Measurements from ENCODE around the gene KCP.
A peak's percentile ranks its signal among the peaks of the same experiment; 100 is the strongest.

The KCP gene

DNA sequence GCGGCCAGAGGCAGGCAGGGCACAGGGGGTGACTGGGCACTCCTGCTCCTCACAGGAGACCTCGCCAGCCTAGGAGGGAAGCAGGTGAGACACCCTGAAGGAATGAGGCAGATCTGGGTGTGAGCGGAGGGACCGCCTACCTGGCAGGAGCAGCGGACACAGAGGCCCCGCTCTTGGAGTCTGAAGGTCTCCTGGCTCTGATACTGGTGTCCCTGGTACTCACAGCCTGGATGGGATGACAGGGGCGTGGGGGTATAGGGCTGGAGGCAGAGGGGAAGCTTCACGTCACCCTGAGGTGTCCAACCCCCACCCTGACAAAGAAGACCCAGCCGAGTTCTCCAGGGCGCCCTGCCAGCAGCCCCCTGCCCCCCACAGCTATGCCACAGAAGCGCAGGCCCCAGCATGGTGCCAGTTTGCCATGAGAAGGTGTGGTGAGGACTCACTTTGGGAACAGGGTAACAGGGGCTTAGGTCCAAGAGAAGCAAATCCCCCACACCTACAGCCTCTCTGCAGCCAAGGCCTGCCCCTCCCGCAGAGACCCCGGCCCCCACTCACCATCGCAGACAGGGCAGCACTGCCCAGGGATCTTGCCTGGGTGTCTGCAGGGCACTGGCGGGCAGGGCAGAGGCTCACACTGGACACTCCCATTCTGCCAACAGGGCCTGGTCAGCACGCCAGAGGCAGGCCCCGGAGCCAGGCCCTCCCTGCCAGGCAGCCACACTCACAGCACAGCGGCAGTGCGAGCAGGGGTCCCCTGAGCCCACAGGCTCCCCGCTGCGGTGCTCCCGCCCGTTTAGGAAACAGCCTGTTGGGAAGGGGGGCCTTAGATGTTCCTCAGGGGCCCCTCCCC lies 17.0 kb downstream of the KCP start:
- DNase-seq = no peak
- intact Hi-C loops (cut with DNase I) = no loop called here

DNA sequence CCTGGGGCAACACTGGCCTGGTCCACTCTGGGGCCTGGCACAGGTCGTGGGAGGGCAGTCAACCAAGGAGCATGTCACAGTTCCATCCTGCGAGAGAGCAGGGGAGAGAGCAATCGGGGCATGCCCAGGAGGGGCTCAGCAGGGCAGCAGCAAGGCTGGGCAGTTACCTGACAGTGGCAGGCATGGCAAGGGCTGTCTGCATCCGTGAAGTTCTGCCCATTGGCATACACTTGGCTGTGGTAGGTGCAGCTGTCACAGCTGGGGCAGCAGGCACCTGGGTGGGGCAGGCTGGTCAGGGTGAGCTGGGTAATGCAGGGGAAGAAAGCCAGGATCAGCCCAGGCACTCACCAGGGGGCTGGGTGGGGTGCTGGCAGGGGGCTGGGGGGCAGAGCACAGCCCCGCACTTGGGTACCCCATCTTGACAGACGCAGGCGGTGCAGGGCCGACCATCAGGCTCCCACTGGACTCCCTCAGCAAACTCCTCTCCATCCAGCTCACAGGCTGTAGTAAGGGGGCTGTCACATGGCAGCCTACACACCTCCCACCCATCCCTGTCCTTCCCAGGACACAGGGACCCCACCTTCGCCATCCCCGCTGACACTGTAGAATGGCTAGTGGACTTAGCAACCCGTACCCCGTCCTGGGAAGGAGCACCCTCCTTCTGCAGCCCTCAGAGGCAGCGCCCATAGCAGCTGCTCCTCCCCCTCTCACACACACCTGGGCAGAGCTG lies 17.8 kb downstream of the KCP start:
- intact Hi-C loops (cut with DNase I) = no loop called here
- no peak for DNase-seq

DNA sequence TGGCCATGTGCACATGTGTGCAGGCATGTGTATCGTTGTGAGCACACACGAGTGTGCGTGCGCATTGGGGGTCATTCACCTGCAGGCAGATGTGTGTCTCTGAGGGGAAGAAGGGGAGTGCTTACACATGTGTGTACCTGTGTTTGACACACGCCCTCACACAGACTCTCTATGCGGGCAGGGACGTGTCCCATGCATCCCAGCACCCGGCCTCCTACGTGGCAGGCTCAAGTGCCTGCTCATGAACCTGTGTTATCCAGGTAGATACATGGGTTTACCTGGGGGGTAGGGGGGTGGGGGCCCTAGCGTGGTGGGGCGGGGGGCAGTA lies 18.6 kb downstream of the KCP start:
- no peak for DNase-seq
- intact Hi-C loops (cut with DNase I) = no loop called here

DNA sequence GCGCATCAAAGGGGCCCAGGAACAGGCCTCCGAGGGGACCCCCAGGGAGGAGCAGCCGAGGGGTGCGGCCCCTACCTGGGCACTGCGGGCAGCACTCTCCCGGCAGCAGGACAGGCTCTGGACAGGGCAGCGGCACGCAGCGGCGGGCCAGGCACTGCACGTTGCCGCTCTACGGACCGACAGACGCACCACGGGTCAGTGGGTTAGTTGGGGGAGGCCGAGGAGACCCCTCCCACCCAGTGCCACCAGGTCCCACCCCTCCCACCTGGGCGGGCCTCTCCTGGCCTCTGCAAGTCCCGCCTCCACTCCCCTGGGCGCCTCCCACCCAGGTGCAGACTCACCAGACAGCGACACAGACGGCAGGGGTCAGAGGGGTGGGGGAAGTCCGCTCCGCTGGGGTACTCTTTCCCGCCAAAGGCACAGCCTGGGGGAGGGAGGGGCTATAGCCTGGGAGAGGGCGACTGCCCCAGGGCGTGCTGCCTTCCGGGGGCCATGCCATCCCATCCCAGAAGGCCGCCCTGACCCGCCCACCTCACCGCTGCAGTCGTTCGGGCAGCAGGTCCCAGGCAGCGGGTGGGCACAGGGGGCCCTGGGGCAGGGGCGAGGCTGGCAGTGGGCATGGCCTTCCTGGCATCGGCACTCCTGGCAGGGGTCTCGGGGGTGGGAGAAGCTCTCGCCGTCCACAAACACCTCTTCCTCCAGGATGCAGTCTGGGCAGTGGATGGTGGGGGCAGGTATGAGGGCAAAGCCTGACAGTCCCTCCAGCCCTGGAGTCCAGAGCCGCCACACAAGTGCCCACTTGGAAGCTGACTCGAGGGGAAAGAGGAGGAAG lies 19.2 kb downstream of the KCP start:
- DNase-seq = no peak
- intact Hi-C loops (cut with DNase I) = no loop called here

DNA sequence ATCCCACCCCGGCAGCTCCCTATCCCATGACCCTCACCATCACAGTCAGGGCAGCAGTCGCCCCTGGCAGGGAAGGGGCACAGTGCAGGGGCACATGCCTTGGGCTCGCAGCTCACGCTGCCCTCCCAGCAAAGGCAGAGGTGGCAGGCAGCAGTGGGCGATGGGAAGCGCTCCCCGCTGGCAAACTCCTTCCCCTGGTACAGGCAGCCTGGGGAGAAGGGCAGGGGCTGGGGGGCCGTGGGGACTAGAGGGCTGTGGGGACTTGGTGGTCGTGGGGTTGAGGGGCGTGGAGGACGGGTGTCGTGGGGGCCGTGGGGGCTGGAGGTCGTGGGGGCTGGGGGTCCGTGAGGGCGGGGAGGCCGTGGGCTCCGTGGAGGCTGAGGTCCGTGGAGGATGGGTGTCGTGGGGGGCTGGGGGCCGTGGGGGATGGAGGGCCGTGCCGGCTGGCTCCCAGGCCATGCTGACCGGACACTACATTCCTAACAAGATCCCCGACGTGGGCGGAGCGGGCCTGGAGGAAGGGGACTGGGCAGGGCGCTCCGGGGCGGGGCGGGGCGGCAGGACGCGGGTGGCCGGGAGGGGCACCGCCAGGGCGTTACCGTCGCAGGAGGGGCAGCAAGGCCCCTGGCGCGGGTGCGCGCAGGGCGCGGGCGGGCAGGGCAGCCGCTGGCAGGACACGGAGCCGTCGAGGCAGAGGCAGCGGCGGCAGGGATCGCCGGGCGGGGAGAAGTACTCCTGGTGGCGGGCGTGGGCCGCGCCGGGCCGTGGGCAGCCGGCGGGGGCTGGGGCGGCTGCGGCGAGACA lies 20.0 kb downstream of the KCP start:
- DNase-seq = no peak
- intact Hi-C loops (cut with DNase I) = no loop called here

DNA sequence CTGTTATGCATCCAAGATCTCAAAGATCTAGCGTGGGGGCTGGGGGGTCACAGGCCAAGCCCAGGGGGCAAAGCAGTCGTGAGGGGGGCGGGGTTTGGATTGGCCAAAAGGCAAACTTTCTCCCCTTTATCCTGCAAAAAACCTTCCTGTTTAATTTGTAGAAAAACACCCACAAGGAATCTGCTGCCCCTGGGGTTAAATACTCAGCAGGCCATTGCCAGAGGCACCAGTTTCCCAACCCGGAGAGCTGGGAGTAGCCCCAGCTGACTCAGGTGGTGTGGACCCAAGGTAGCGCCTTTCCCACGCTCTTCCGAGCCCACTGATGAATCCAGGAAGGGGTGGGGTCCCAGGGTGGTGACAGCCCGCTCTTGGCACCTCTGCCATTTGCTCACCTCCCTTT lies 21.4 kb downstream of the KCP start:
- DNase-seq = no peak
- intact Hi-C loops (cut with DNase I) = no loop called here

DNA sequence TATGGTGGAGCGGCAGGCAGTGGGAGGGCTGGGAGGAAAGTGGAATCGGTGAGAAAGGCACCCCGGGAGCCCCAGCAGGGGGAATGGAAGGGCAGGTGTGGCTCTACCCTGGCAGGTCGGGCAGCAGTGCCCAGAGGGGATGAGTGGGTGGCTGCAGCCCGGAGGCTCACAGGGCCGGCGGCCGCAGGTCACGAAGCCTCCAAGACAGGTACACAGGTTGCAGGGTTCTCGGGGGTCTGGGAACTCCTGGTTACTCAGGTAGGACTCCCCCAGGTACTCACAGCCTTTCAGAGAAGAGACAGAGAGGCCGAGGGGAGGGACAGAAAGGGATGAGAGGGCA lies 21.8 kb downstream of the KCP start:
- DNase-seq = no peak
- intact Hi-C loops (cut with DNase I) = no loop called here

DNA sequence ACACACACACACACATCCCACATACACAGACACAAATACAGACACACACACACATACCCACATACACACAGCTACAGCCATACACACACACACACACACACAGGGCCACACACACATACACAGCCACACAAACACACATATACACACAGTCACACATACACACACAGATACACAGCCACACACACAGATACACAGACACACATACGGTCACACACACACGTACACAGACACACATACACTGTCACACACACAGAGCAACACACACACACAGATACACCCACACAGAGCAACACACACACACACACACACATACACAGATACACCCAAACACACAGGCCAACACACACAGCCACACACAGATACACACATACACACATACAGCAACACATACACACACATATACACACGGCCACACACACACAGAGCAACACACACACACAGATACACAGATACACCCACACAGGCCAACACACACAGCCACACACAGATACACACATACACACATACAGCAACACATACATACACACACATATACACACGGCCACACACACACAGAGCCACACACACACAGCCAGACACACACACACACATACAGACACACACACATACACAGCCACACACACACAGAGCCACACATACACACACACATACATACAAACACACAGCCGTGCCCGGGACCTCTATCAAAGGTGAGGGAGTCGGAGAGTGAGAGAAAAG lies 22.3 kb downstream of the KCP start:
- intact Hi-C loops (cut with DNase I) = no loop called here
- DNase-seq = no peak

DNA sequence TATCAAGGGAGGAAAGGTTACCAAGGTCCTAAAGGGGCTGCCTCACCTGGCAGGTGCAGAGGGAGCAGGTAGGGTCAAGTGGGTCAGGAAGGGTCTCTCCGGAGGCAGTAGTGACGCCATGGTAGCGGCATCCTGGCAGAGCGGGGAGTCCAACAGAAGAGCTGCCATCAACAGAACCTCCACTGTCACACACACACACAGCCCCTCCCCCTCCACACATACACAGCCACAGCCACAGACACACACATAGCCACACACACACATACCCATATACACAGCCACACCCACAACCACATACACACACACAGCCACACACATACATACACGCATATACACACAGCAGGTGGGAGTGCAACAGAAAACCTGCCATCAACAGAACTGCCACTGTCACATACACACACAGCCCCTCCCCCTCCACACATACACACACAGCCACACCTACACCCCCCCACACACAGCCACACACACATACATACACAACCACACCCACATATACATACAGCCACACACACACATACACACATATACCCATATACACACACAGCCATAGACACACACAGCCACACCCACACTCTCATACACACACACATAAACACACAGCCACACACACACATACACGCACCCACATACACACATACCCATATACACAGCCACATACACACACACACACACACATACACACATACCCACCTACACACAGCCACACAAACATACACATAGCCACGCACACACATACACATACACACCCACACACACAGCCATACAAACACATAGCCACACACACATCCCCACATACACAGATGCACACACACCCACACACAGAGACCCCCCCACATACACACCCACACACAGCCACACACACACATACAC lies 23.1 kb downstream of the KCP start:
- intact Hi-C loops (cut with DNase I) = no loop called here
- no peak for DNase-seq

DNA sequence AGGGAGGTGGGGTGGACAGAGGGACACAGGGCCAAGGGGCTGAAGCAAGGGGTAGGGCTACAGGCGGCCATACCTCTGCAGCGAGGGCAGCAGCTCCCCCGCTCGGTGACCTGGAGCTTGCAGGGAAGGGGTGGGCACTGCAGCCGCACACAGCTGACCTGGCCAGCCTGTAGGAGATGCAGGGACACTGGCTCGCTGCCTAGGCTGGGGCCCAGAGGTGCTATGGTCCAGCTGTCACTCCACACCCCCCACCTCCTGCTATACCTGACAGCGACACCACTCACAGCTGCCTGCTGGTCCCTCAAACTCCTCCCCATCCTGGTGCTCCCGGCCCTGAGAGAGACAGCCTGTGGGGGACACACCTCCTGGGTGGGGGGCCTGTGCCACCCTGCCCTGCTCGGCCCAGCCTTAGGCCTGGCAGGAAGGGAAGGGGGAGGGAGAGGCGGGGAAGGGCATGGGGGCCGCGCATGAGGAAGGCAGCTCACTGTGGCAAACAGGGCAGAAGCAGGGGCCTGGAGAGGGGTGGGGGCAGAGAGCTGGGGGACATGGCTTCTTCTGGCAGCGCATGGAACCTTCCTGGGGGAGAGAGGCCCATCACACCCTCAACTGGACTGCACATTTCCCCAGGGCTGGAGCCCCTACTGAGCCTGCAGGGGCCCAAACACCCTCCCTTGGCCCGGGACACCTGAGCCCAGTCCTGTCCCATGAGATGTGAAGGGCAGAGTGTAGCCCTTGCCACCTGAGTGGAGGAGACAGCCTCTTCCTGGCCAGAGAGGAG lies 23.9 kb downstream of the KCP start:
- DNase-seq = no peak
- intact Hi-C loops (cut with DNase I) = no loop called here

DNA sequence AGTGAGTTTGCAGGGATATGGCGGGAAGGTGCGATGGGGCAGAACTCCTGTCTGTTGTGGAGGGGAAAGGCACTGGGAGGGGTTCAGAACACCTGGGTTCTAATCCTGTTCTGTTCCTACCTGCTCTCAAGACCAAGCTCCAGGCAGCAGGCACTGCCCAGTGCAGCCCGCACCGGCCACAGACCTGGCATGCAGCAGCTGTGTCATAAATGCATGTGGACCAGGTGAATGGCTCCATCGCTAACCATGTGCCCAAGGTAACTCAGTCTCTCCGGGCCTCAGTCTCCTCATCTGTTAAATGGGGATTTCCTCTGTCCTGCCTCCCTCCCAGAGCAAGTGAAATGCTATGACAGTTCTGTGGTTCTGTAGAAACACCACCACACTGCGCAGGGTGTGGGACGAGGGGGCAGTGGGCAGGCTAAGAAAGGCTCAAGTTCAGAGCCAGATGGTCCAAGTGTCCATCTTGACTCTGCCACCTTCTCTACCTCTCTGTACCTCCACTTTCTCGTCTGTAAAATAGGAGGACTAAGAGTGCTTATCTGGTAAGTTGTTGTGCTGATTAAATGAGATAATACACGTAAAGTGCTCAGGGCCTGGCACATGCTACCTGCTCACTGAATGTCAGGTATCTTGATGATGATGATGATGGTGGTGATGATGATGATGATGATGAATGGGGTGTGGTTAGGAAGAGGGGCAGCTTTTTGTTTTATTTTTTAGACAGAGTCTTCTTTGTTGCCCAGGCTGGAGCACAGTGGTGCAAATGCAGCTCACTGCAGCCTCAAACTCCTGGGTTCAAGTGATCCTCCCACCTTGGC lies 24.9 kb downstream of the KCP start:
- intact Hi-C loops (cut with DNase I) = no loop called here
- no peak for DNase-seq

DNA sequence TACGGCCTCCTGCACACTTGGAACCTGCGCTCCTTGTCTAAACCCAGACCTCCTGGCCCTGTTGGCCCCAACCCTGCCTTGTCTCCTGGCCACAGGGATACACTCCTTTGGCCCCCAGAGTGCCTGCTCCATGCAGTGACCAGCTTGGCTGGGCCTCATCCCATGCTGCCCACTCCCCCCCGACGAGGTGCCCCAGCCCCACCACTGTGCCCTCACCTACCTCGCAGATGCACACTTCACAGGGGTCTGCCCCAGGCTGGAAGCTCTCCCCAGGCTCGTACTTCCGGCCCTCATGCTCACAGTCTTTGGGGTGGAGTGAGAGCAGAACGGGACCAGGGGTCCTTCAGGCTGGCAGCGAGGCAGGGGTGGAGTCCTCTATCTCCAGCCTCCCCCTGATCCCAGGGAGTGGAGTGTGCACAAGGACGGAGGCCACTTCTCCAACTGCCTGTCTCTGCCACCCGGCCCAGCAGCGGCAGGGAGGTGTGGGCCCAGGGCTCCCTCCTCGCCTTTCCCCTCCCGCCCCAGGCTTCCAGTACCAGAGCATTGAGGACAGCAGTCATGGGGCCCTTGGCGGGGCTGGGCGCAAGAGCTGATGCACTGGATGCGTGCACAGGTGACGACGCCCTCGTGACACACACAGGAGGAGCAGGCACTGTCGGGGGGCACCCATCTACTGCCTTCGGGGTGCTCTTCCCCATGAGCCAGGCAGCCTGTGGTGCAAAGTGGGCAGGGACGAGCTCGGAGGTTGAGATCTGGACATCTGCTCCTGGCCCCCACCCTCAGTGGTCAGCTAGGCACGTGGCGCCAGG lies 25.7 kb downstream of the KCP start:
- DNase-seq = no peak
- intact Hi-C loops (cut with DNase I) = loop anchor here (5.0 kb wide), 1 partner anchor 272 kb away; no protein-coding TSS in a partner anchor

DNA sequence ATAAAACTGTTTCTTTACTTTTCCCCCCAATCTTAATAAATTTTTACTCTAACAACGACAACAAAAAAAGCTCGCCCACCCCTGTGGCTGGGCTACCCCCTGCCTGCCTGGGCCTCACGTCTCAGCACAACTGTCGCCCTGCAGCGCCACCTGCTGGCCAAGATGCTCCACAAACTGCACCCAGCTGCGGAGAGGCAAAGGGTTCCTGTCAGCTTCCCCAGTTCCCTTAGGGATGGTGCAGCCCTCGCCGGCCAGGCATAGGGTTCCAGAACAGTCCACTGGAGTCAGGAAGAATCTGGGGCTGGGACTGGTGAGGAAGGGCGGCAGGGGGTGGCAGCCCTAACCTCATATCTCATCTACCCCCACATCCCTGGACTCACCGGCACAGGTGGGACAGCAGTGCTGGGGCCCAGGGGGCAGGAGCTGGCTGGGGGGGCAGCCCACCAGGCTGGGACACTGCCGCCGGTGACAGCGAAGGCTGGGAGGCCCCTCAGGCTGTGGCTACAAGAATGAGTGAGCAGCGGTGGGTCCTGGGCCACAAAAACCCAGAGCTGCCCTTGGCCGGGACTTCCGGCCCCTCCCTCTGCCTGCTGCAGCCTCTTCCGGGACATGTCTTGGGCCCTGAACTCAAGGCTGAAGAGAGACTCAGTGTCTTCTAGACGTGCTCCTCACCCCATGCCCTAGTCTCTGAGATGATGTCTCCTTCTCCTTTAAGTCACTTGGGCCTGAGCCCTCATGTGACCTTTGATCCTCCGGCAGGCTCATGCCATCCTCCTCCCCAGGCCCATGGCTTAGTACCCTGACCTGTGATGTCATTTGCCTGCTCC lies 26.7 kb downstream of the KCP start:
- peak; percentile 67 to 94 (median 89) for DNase-seq
- intact Hi-C loops (cut with DNase I) = loop anchor here (5.0 kb wide), 1 partner anchor 272 kb away; no protein-coding TSS in a partner anchor

DNA sequence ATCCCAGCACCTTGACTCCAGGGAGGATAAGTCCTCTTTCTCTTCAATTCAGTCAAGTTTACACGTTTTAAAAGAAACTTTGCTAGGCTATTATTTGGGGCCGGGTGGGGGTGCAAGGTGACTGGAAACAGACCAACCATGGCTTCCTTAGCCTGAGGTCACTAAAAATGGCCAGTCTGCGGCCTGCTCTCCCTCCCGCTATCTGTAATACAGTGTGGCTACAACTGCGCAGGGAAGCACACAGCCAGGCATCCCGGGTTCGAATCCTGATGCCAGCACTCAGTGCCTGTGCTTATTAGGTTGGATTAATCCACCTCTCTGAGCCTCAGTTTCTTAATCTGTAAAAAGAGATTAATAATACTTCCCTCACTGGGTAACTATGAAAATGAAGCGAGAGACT lies 28.4 kb downstream of the KCP start:
- DNase-seq = no peak
- intact Hi-C loops (cut with DNase I) = loop anchor here (5.0 kb wide), 1 partner anchor 270 kb away; no protein-coding TSS in a partner anchor

Measured in head of caudate nucleus (tissue), 42 donors.